ENCODE results near the gene OLFML2A. TPM values are rescaled to one million over a fixed set of nuclear protein-coding genes. Genes with fewer than 3 reads are reported as not detected.

Gene OLFML2A
- total RNA-seq, 6 donors from 2014 or later = 4.2 to 35.6 (median 12.2) TPM

- Histone ChIP-seq H3K27me3 (no peaks in the 10 kb centered on the region), H3K9me3 (no peaks in the 10 kb centered on the region), H3K4me3 (peak overlapping the region in 1 of 4 donors; percentile 54), H3K36me3 (peaks cover 9 to 31% (median 28%) of the 10 kb centered on the region in 4 donors), H3K27ac (peak overlapping the region in 1 of 4 donors; percentile 52), H3K4me1 (peaks cover 11 to 23% (median 15%) of the 10 kb centered on the region in 4 donors)
- no peak for TF ChIP-seq POLR2A (IDR thresholded peaks at IDR 0.05)
- TF ChIP-seq POLR2AphosphoS5 (IDR thresholded peaks at IDR 0.05) = no peak
- TF ChIP-seq EP300 (IDR thresholded peaks at IDR 0.05) = no peak
- no peak for TF ChIP-seq CTCF (IDR thresholded peaks at IDR 0.05)
- DNase-seq (peak in 1 of 2 donors; percentile 51), ATAC-seq (ENCODE audit: low FRiP score in 2 of 2) (no peak)
- WGBS, 2 donors = 90 to 92% methylated on average over 8 of the region's 8 CpGs
Measured at GRCh38 chr9:124854161-124854560, 77.2 kb downstream of the OLFML2A start.

GRCh38 chr9:124854822-124855221, 77.9 kb downstream of the OLFML2A start:
- Histone ChIP-seq H3K4me1 (peaks cover 15 to 30% (median 20%) of the 10 kb centered on the region in 4 donors), H3K36me3 (peaks cover 15 to 38% (median 33%) of the 10 kb centered on the region in 4 donors), H3K4me3 (no peak overlapping the region), H3K27me3 (no peaks in the 10 kb centered on the region), H3K9me3 (no peaks in the 10 kb centered on the region), H3K27ac (no peak overlapping the region)
- no peak for ATAC-seq (ENCODE audit: low FRiP score in 2 of 2)
- TF ChIP-seq POLR2AphosphoS5 (IDR thresholded peaks at IDR 0.05) (no peak), EP300 (IDR thresholded peaks at IDR 0.05) (no peak), POLR2A (IDR thresholded peaks at IDR 0.05) (no peak), CTCF (IDR thresholded peaks at IDR 0.05) (no peak)
- DNase-seq = no peak
- WGBS, 2 donors = 60 to 69% methylated on average over 7 of the region's 7 CpGs

- no peak overlapping the region for H3K27ac ChIP-seq
- WGBS, 2 donors = 86 to 89% methylated on average over 18 of the region's 18 CpGs
- H3K27me3 ChIP-seq = no peaks in the 10 kb centered on the region
- no peak for ATAC-seq (ENCODE audit: low FRiP score in 2 of 2)
- peak in 1 of 2 donors; percentile 76 for DNase-seq
- peaks cover 20 to 45% (median 36%) of the 10 kb centered on the region in 4 donors for H3K36me3 ChIP-seq
- H3K4me1 ChIP-seq = peaks cover 22 to 37% (median 27%) of the 10 kb centered on the region in 4 donors
- no peaks in the 10 kb centered on the region for H3K9me3 ChIP-seq
- no peak for TF ChIP-seq POLR2AphosphoS5 (IDR thresholded peaks at IDR 0.05)
- no peak for TF ChIP-seq EP300 (IDR thresholded peaks at IDR 0.05)
- no peak for TF ChIP-seq POLR2A (IDR thresholded peaks at IDR 0.05)
- no peak for TF ChIP-seq CTCF (IDR thresholded peaks at IDR 0.05)
- H3K4me3 ChIP-seq = no peak overlapping the region
Measured at GRCh38 chr9:124855566-124855943, 78.6 kb downstream of the OLFML2A start.

- ATAC-seq (ENCODE audit: low FRiP score in 2 of 2) (no peak), DNase-seq (peak in 1 of 2 donors; percentile 61)
- 63 to 69% methylated on average over 7 to 9 of the region's 16 CpGs for WGBS, 2 donors
- H3K4me3 ChIP-seq = no peak overlapping the region
- TF ChIP-seq CTCF (IDR thresholded peaks at IDR 0.05) (no peak), POLR2A (IDR thresholded peaks at IDR 0.05) (no peak), POLR2AphosphoS5 (IDR thresholded peaks at IDR 0.05) (no peak), EP300 (IDR thresholded peaks at IDR 0.05) (no peak)
- no peaks in the 10 kb centered on the region for H3K27me3 ChIP-seq
- peaks cover 20 to 50% (median 36%) of the 10 kb centered on the region in 4 donors for H3K36me3 ChIP-seq
- H3K4me1 ChIP-seq = peaks cover 28 to 43% (median 33%) of the 10 kb centered on the region in 4 donors
- H3K9me3 ChIP-seq = no peaks in the 10 kb centered on the region
- no peak overlapping the region for H3K27ac ChIP-seq
Measured at GRCh38 chr9:124855944-124856765, 79.2 kb downstream of the OLFML2A start.

Data from upper lobe of left lung (tissue), 6 donors.